Measurements from ENCODE around the gene ZXDA. TPM values are rescaled to one million over a fixed set of nuclear protein-coding genes. Genes with fewer than 3 reads are reported as not detected.

Gene ZXDA
- total and polyA plus RNA-seq, 2 donors from 2014 or later: 1.2 to 7.7 TPM

- no peak for FAIRE-seq
- DNase-seq: no peak
- H3K27ac ChIP-seq (ENCODE audit: low read depth in 2 of 2, low read length in 2 of 2): no peak overlapping the region
These were observed 11.2 kb downstream of the ZXDA start for GRCh38 chrX:57899064-57899463.

DNA sequence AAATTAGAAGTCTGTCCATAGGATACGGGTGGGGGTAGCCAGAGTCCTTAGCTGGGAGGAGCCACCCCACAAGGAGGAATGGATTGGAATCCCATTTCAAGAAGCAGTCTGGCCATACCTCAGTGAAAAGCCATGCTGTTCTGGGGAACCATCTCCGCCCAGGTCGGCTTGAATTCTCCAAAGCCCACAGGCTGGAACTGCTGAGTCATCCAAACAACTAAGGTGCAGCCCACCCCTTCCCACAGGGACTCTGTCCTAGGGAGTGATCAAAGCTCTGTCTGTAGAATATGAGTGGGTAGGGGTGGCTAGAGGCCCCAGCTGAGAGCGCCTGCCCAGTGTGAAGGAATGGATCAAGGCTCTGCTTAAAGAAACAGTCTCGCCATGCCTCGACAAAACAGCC, 38.8 kb downstream of the ZXDA start:
- TF ChIP-seq, protein P1, sequence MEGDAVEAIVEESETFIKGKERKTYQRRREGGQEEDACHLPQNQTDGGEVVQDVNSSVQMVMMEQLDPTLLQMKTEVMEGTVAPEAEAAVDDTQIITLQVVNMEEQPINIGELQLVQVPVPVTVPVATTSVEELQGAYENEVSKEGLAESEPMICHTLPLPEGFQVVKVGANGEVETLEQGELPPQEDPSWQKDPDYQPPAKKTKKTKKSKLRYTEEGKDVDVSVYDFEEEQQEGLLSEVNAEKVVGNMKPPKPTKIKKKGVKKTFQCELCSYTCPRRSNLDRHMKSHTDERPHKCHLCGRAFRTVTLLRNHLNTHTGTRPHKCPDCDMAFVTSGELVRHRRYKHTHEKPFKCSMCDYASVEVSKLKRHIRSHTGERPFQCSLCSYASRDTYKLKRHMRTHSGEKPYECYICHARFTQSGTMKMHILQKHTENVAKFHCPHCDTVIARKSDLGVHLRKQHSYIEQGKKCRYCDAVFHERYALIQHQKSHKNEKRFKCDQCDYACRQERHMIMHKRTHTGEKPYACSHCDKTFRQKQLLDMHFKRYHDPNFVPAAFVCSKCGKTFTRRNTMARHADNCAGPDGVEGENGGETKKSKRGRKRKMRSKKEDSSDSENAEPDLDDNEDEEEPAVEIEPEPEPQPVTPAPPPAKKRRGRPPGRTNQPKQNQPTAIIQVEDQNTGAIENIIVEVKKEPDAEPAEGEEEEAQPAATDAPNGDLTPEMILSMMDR (IDR thresholded peaks at IDR 0.05; ENCODE audit: borderline replicate concordance, extremely low read depth, insufficient read depth): no peak
- Histone ChIP-seq H3K9me3 (ENCODE audit: control insufficient read depth in 2 of 3, insufficient read depth in 1 of 3, low read length in 3 of 3) (no peaks in the 10 kb centered on the region), H3K4me3 (ENCODE audit: low read length in 3 of 3) (no peak overlapping the region), H3K9ac (ENCODE audit: low read length in 3 of 3) (no peak overlapping the region), H3K4me1 (ENCODE audit: control insufficient read depth in 2 of 3, insufficient read depth in 2 of 3, low read depth in 1 of 3, low read length in 3 of 3) (no peaks in the 10 kb centered on the region), H3K27me3 (ENCODE audit: control insufficient read depth, insufficient read depth, low read length) (no peaks in the 10 kb centered on the region), H3K36me3 (ENCODE audit: control insufficient read depth in 2 of 3, insufficient read depth in 3 of 3, low read length in 3 of 3) (no peaks in the 10 kb centered on the region), H3K27ac (ENCODE audit: low read depth in 2 of 2, low read length in 2 of 2) (no peak overlapping the region)
- intact Hi-C loops (cut with DNase I): no loop called here
- DNase-seq: no peak
- no peak for FAIRE-seq

More at GRCh38 chrX:57899064-57899463, 11.2 kb downstream of the ZXDA start:
- H3K9me3 ChIP-seq (ENCODE audit: control insufficient read depth in 2 of 3, insufficient read depth in 1 of 3, low read length in 3 of 3): no peaks in the 10 kb centered on the region
- no peak overlapping the region for H3K9ac ChIP-seq (ENCODE audit: low read length in 3 of 3)
- no peaks in the 10 kb centered on the region for H3K36me3 ChIP-seq (ENCODE audit: control insufficient read depth in 2 of 3, insufficient read depth in 3 of 3, low read length in 3 of 3)
- H3K4me1 ChIP-seq (ENCODE audit: control insufficient read depth in 2 of 3, insufficient read depth in 2 of 3, low read depth in 1 of 3, low read length in 3 of 3): no peaks in the 10 kb centered on the region
- TF ChIP-seq, protein P1 (IDR thresholded peaks at IDR 0.05; ENCODE audit: borderline replicate concordance, extremely low read depth, insufficient read depth): no peak
- H3K27me3 ChIP-seq (ENCODE audit: control insufficient read depth, insufficient read depth, low read length): no peaks in the 10 kb centered on the region
- no peak overlapping the region for H3K4me3 ChIP-seq (ENCODE audit: low read length in 3 of 3)
- intact Hi-C loops (cut with DNase I): no loop called here

Other genes starting within 250 kb of the ZXDA start
- gene NLRP2B, start 230.2 kb downstream of the ZXDA start, total RNA-seq: not detected
- gene NLRP2B, start 230.2 kb downstream of the ZXDA start, polyA plus RNA-seq (ENCODE audit: insufficient read depth, low read depth, low replicate concordance): not detected

Data from kidney (tissue), 14 donors.